ENCODE data around the gene PROX1.

DNA sequence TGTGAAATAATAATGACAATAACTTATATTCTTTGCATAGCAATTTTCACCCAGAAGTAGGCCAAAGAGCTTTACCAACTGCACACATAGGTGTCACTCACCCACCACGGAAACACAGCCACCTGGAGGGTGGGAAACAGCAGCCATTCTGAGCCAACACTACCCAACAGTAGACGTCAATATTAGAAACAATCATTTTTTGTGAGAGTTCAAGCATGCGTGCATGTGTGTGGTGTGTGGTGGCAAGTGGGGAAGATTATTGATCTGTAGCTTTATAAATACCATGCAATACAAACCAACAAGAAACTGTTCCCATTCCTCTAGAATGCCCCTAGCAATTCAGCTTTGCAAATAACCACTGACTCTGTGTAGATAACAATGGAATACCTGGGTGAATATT, 19.1 kb downstream of the PROX1 start:
- TF ChIP-seq, protein P1, sequence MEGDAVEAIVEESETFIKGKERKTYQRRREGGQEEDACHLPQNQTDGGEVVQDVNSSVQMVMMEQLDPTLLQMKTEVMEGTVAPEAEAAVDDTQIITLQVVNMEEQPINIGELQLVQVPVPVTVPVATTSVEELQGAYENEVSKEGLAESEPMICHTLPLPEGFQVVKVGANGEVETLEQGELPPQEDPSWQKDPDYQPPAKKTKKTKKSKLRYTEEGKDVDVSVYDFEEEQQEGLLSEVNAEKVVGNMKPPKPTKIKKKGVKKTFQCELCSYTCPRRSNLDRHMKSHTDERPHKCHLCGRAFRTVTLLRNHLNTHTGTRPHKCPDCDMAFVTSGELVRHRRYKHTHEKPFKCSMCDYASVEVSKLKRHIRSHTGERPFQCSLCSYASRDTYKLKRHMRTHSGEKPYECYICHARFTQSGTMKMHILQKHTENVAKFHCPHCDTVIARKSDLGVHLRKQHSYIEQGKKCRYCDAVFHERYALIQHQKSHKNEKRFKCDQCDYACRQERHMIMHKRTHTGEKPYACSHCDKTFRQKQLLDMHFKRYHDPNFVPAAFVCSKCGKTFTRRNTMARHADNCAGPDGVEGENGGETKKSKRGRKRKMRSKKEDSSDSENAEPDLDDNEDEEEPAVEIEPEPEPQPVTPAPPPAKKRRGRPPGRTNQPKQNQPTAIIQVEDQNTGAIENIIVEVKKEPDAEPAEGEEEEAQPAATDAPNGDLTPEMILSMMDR (IDR thresholded peaks at IDR 0.05): no peak
- TF ChIP-seq POLR2A (IDR thresholded peaks at IDR 0.05): no peak
- TF ChIP-seq POLR2AphosphoS5 (IDR thresholded peaks at IDR 0.05): no peak
- TF ChIP-seq EP300 (IDR thresholded peaks at IDR 0.05): no peak
